Adrenal gland (tissue), 5 donors: Measurements from ENCODE around the gene KIF26A.

ENCODE experiments used
- POLR2A ChIP-seq, 2 donors: fragments of 450-650 bp; IDR thresholded peaks; one replicate each; pipeline ENCODE4 v1.6.1; 2017; ENCODE audit warnings: antibody characterized with exemption in 2 of 2, mild to moderate bottlenecking in 2 of 2, moderate library complexity in 1 of 2
- TF ChIP-seq, protein P1 (sequence below), 6 experiments: fragments of 450-650 bp in 4 of 6; fragments of 200-600 bp in 2 of 6; sonication (generic) in 1 of 6; IDR thresholded peaks; 1 replicate in 5 of 6; 2 replicates in 1 of 6; pipeline versions ENCODE4 v1.5.1 to v1.8.0; 2016 to 2021; ENCODE audit warnings: antibody characterized with exemption in 6 of 6, mild to moderate bottlenecking in 2 of 6, moderate library complexity in 1 of 6
- donor health status: DM: no; HTN: no; CAD: no.

DNA sequence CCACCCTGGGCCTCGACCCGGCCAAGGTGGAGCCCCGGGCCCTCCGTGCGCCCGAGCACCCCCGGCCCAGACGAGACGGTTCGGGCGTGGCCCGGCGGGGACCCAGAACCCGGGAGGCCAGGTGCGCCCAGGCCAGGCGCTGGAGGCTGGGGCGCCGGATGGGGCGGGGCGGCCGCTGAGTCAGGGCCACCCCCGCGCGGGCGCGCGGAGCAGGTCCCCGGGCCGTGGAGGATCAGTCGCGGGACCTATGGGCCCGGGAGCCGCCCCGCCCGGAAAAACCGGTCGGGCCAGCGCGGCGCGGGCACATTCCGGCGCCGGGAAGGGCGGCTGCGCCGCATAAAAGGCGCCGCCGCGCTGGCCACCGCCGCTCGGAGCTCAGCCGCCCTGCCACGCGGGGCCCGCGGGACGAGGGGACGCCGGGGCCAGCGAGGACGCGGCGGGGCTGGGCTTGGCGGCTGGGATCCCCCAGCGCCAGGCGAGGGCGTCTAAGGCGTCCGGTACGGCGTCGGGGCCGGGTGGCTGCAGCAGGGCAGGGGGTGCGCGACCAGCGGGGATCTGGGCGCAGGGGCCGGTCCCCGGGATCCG, 21.5 kb upstream of the KIF26A start:
- TF ChIP-seq, protein P1, sequence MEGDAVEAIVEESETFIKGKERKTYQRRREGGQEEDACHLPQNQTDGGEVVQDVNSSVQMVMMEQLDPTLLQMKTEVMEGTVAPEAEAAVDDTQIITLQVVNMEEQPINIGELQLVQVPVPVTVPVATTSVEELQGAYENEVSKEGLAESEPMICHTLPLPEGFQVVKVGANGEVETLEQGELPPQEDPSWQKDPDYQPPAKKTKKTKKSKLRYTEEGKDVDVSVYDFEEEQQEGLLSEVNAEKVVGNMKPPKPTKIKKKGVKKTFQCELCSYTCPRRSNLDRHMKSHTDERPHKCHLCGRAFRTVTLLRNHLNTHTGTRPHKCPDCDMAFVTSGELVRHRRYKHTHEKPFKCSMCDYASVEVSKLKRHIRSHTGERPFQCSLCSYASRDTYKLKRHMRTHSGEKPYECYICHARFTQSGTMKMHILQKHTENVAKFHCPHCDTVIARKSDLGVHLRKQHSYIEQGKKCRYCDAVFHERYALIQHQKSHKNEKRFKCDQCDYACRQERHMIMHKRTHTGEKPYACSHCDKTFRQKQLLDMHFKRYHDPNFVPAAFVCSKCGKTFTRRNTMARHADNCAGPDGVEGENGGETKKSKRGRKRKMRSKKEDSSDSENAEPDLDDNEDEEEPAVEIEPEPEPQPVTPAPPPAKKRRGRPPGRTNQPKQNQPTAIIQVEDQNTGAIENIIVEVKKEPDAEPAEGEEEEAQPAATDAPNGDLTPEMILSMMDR (IDR thresholded peaks at IDR 0.05), result no peak
- TF ChIP-seq POLR2A (IDR thresholded peaks at IDR 0.05), result no peak
